IPS-18a (cell line): ENCODE measurements around the gene OTOF.

Experiments used
- H3K27ac ChIP-seq: one replicate; pipeline ENCODE4 v1.5.1; 2013; ENCODE audit warnings: low read length
- H3K27me3 ChIP-seq: one replicate; pipeline ENCODE4 v1.6.1; 2013; ENCODE audit warnings: mild to moderate bottlenecking, low read length; ENCODE audit not compliant: control insufficient read depth, insufficient read depth
- H3K36me3 ChIP-seq: one replicate; pipeline ENCODE4 v1.6.1; 2013; ENCODE audit warnings: low read depth, low read length; ENCODE audit not compliant: control insufficient read depth
- H3K4me1 ChIP-seq: one replicate; pipeline ENCODE4 v1.6.1; 2013; ENCODE audit warnings: low read depth, low read length; ENCODE audit not compliant: control insufficient read depth
- H3K4me3 ChIP-seq: one replicate; pipeline ENCODE4 v1.5.1; 2013; ENCODE audit warnings: low read length
- H3K9ac ChIP-seq: one replicate; pipeline ENCODE4 v1.6.1; 2013; ENCODE audit warnings: mild to moderate bottlenecking, low read length, moderate library complexity
- H3K9me3 ChIP-seq: one replicate; pipeline ENCODE4 v1.6.1; 2013; ENCODE audit warnings: low read depth, low read length; ENCODE audit not compliant: control insufficient read depth

OTOF gene

DNA sequence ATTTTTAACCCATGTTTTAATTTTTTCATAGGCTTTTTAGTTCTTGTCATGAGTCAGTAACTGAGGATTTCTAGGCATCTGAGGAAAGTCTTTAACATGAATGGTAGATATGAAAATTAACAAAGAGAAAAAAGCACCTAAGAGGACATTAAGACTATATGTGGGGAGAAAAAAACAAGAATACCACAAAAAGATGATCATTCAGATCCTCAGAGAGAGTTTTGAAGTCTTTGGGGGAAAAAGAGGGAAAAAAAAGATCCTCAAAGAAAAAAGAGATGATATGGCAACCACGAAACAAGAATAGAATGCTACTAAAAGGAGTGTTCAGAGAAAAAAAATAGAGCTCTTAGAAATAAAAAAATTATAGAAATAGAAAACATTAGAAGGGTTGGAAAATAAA, 68.1 kb downstream of the OTOF start:
- Histone ChIP-seq H3K27ac (no peak overlapping the region), H3K4me1 (no peaks in the 10 kb centered on the region), H3K27me3 (no peaks in the 10 kb centered on the region), H3K4me3 (no peak overlapping the region), H3K36me3 (no peaks in the 10 kb centered on the region), H3K9ac (no peak overlapping the region), H3K9me3 (no peaks in the 10 kb centered on the region)

DNA sequence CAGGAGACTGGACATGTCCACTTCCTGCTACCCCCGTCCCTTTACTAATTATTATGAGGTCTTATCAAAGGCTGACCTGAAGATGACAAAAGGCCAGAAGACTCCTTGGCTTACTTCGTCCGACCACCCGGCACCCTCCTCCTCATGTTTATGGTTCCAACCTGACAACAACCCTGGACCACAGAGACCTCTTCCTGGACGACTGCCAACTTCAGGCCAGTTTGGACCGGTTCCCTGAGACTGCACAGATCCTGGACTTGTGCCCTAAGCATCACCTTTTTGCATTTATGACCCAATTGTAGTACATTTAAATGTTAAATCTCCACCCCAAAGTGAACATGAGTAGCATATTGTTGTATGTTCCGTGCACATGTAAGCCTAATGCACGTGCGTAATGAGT, 70.4 kb downstream of the OTOF start:
- Histone ChIP-seq H3K36me3 (no peaks in the 10 kb centered on the region), H3K9me3 (no peaks in the 10 kb centered on the region), H3K9ac (no peak overlapping the region), H3K4me3 (no peak overlapping the region), H3K4me1 (no peaks in the 10 kb centered on the region), H3K27ac (no peak overlapping the region), H3K27me3 (peaks cover 3% of the 10 kb centered on the region)
